Stomach (tissue), 19 donors: Measurements from ENCODE around the gene GJC3. TPM values are rescaled to one million over a fixed set of nuclear protein-coding genes. Genes with fewer than 3 reads are reported as not detected.

Source experiments
- DNase-seq, 2 donors: peaks; one replicate each; pipeline versions ENCODE4 v3.0.0 to v3.0.0-alpha.2; 2013 to 2019
- H3K27ac ChIP-seq, 5 donors: fragments of 200-600 bp in 4 of 5; sonication (generic) in 4 of 5; one replicate each; pipeline ENCODE4 v1.5.1; 2013 to 2019; ENCODE audit warnings: mild to moderate bottlenecking in 1 of 5, moderate library complexity in 1 of 5
- H3K27me3 ChIP-seq, 3 donors: fragments of 200-600 bp; sonication (generic); one replicate each; pipeline ENCODE4 v1.5.1; 2017 to 2019; ENCODE audit warnings: mixed run types in 1 of 3
- H3K36me3 ChIP-seq, 4 donors: fragments of 200-600 bp; sonication (generic); 1 replicate in 3 of 4; 2 replicates in 1 of 4; pipeline ENCODE4 v1.5.1; 2016 to 2019
- H3K4me1 ChIP-seq, 4 donors: fragments of 200-600 bp; sonication (generic); one replicate each; pipeline ENCODE4 v1.5.1; 2016 to 2019
- H3K4me3 ChIP-seq, 4 donors: fragments of 200-600 bp; sonication (generic) in 3 of 4; one replicate each; pipeline ENCODE4 v1.5.1; 2016 to 2019; ENCODE audit warnings: mild to moderate bottlenecking in 1 of 4
- H3K9me3 ChIP-seq, 4 donors: fragments of 200-600 bp; sonication (generic); one replicate each; pipeline ENCODE4 v1.5.1; 2016 to 2019
- EP300 ChIP-seq: sonication (generic); formaldehyde crosslinking; IDR thresholded peaks from one replicate; pipeline ENCODE4 v1.6.1; 2017; ENCODE audit warnings: antibody characterized with exemption
- POLR2A ChIP-seq, 4 donors: fragments of 450-650 bp; IDR thresholded peaks; one replicate each; pipeline ENCODE4 v1.6.1; 2016; ENCODE audit warnings: antibody characterized with exemption in 4 of 4, control low read depth in 2 of 4, mild to moderate bottlenecking in 1 of 4, moderate library complexity in 1 of 4
- POLR2AphosphoS5 ChIP-seq, 3 donors: sonication (generic); formaldehyde crosslinking; IDR thresholded peaks; one replicate each; pipeline ENCODE4 v1.6.1; 2016; ENCODE audit warnings: antibody characterized with exemption in 3 of 3
- WGBS, 5 donors: extraction: QIAGEN DNeasy Blood & Tissue Kit in 3 of 5; methylation state at CpG; one replicate each; pipeline versions ENCODE4 v1.1.5 to v1.1.7; 2013 to 2018; 5-methylcytosine and 5-hydroxymethylcytosine counted together
- intact Hi-C: fragments of 100-400 bp; cut with DNase I; formaldehyde crosslinking; loops from one replicate; pipeline ENCODE4 v1.15.1; 2023; ENCODE audit warnings: low total_unique reads
- long read RNA-seq, 10 donors: transcript quantifications; one replicate each; lab custom pipeline, GENCODE V29; 2026
- polyA plus RNA-seq, 3 donors: library from polyadenylated mRNA; stranded (reverse); fragments of 200-250 nt; gene quantifications; one replicate each; pipeline ENCODE4 v1.2.3, GENCODE V29; 2013
- total RNA-seq, 5 donors: library from RNA; depleted of rRNA; stranded (reverse); fragments of >200 nt; gene quantifications; one replicate each; pipeline versions ENCODE4 v1.1.0 to v1.2.3, GENCODE V29; 2014 to 2016
- TF ChIP-seq, protein P1 (sequence below), 7 experiments: fragments of 450-650 bp in 4 of 7; fragments of 200-600 bp in 3 of 7; sonication (generic) in 3 of 7; IDR thresholded peaks; one replicate each; pipeline ENCODE4 v1.5.1; 2016 to 2019; ENCODE audit warnings: antibody characterized with exemption in 7 of 7, control low read depth in 2 of 7, mild to moderate bottlenecking in 1 of 7
- donor health status: healthy with polysubstance abuse.
- donor health status: Bipolar disorder and iron deficiency.
- donor health status: healthy.

Gene GJC3
- total RNA-seq (not detected), polyA plus RNA-seq (under 1 TPM in 2 of 3 donors, not detected in 1; 0.15 to 0.75 TPM)
- long read RNA-seq, donor 1, result 0 reads
- long read RNA-seq, donor 2, partial matches to known transcripts, result 0 of 1 reads
- long read RNA-seq, donor 2, other reads (novel, unspliced or antisense), result 0 of 1 reads
- long read RNA-seq, donor 3, result 0 reads
- long read RNA-seq, donor 4, result 0 reads
- long read RNA-seq, donor 5, partial matches to known transcripts, result 0 of 1 reads
- long read RNA-seq, donor 5, other reads (novel, unspliced or antisense), result 0 of 1 reads
- long read RNA-seq, donor 6, partial matches to known transcripts, result 0 of 1 reads
- long read RNA-seq, donor 6, other reads (novel, unspliced or antisense), result 0 of 1 reads
- long read RNA-seq, donor 7, result 0 reads
- long read RNA-seq, donor 8, result 0 reads
- long read RNA-seq, donor 9, partial matches to known transcripts, result 0 of 1 reads
- long read RNA-seq, donor 9, other reads (novel, unspliced or antisense), result 0 of 1 reads
- long read RNA-seq, donor 10, result 0 reads

DNA sequence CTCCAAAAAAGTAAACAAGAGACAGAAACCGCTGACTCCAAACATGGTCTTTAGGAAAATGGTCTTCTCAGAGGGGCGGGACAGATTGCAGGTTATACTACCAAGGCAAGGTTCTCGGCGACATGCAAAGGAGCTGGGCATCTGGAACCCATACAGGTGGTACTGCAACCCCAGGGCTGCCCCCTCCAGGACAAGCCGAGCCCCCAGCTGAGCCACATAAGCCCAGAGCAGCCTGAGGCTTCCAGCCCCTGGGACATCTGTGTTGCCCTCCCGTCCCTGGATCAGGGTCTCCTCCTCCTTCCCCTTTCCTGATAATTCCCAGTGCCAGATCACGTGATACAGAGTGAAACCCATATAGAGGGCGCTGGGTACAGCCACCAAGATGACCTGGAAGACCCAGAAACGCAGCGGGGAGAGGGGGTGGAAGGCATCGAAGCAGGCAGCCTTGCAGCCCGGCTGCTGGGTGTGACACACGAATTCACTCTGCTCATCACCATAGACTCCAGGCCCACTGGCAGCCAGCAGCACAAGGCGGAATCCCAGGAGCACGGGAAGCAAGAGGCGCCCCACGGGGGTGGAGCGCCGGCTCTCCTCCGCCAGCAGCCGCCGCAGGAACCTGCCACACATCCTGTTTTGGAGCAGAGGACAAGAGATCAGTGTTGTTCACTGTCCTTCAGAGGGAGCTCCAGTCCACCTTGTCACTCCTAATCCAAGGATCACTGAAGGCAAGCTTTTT lies at the start of gene GJC3:
TSS of gene GJC3 (minus strand) at position 627 of the 736 bp plus-strand sequence. CDS start at position 627, 0 bp downstream.
- H3K27ac ChIP-seq, result no peak within 1 kb of the TSS
- TF ChIP-seq POLR2A (IDR thresholded peaks at IDR 0.05), result no peak
- peak in 1 of 3 donors; percentile 9 for TF ChIP-seq POLR2AphosphoS5 (IDR thresholded peaks at IDR 0.05)
- TF ChIP-seq, protein P1, sequence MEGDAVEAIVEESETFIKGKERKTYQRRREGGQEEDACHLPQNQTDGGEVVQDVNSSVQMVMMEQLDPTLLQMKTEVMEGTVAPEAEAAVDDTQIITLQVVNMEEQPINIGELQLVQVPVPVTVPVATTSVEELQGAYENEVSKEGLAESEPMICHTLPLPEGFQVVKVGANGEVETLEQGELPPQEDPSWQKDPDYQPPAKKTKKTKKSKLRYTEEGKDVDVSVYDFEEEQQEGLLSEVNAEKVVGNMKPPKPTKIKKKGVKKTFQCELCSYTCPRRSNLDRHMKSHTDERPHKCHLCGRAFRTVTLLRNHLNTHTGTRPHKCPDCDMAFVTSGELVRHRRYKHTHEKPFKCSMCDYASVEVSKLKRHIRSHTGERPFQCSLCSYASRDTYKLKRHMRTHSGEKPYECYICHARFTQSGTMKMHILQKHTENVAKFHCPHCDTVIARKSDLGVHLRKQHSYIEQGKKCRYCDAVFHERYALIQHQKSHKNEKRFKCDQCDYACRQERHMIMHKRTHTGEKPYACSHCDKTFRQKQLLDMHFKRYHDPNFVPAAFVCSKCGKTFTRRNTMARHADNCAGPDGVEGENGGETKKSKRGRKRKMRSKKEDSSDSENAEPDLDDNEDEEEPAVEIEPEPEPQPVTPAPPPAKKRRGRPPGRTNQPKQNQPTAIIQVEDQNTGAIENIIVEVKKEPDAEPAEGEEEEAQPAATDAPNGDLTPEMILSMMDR (IDR thresholded peaks at IDR 0.05), result peak in 1 of 7 experiments; percentile 18
- TF ChIP-seq EP300, result no peak
- peaks cover 0 to 35% (median 0%) of the 10 kb centered on the region in 3 donors for H3K27me3 ChIP-seq
- H3K4me1 ChIP-seq, result peaks cover 0 to 13% (median 6%) of the 10 kb centered on the region in 4 donors
- H3K36me3 ChIP-seq, result no peaks in the 10 kb centered on the region
- intact Hi-C loops, result no loop called here
- 15 to 22% (median 17%) methylated on average over 14 to 22 of the region's 22 CpGs for WGBS, 5 donors
- peak within 1 kb of the TSS; percentile 17 to 30 (median 24) for H3K4me3 ChIP-seq
- no peaks in the 10 kb centered on the region for H3K9me3 ChIP-seq
- peak; percentile 48 to 80 for DNase-seq

DNA sequence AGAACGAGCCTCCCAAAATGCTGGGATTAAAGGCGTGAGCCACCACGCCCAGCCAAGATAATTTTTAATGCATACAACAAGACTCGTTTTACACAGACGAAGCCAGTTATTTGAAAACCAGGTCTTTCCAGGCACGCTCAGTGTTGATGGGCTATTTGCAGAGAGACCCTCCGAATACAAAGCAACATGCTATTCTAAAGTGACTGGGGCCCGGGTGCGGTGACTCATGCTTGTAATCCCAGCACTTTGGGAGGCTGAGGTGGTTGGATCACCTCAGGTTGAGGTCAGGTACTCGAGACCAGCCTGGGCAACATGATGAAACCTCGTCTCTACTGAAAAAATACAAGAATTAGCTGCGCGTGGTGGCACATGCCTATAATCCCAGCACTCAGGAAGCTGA lies 47.2 kb upstream of the GJC3 start:
- TF ChIP-seq POLR2A (IDR thresholded peaks at IDR 0.05) (no peak), POLR2AphosphoS5 (IDR thresholded peaks at IDR 0.05) (no peak), EP300 (no peak)
- TF ChIP-seq, protein P1 (IDR thresholded peaks at IDR 0.05), result no peak
- intact Hi-C loops, result no loop called here
- H3K4me1 ChIP-seq, result peaks cover 0 to 10% (median 2%) of the 10 kb centered on the region in 4 donors
- H3K27ac ChIP-seq, result peak overlapping the region in 1 of 5 donors; percentile 74
- no peaks in the 10 kb centered on the region for H3K27me3 ChIP-seq
- WGBS, 5 donors, result 68 to 80% (median 75%) methylated on average over 13 of the region's 13 CpGs
- no peak overlapping the region for H3K4me3 ChIP-seq
- no peak for DNase-seq
- no peaks in the 10 kb centered on the region for H3K9me3 ChIP-seq
- no peaks in the 10 kb centered on the region for H3K36me3 ChIP-seq

DNA sequence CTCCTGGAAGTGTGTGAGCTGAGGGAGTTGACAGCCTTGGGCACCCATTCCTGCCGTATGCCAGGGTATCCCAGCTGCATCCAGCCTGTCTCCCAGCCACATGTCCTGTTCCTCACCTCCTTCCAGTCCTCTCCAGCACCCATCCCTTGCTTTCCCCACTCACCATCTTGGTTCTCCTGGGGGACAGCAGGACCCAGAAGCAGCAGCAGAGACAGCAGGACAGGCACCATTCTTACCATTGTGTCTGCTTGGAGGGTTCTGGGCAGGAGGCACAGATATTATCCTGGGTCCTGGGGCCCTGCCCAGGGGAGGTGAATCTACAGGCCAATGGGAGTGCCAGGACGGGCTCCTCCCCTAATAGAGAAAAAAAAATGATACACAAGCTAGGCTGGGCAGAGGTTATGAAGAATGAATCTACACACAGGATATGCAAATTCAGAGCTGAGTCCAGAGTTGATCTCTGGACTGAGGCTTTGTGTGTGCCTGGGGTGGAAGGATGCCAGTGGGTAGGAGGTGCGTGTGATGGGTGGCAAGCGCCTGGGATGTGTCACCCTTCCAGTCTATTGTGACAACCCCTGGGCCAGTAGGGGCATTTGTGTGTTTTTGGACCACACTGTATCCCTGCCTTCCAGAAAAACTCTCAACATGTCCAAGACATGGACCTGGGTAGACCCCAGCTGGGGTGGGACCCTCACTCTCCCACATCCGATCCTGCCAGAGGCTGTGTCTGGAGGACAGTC lies 46.5 kb upstream of the GJC3 start, which contains the start of gene AZGP1:
TSS of gene AZGP1 (minus strand) at position 250 of the 740 bp plus-strand sequence. CDS start at position 239, 11 bp downstream.
- H3K4me3 ChIP-seq, result peak within 1 kb of the TSS; percentile 2 to 35 (median 27)
- H3K27me3 ChIP-seq, result no peaks in the 10 kb centered on the region
- H3K27ac ChIP-seq, result peak within 1 kb of the TSS; percentile 20 to 86 (median 44)
- peaks cover 0 to 4% (median 0%) of the 10 kb centered on the region in 4 donors for H3K36me3 ChIP-seq
- peak; percentile 32 to 59 for DNase-seq
- WGBS, 5 donors, result 36 to 62% (median 41%) methylated on average over 5 of the region's 5 CpGs
- H3K9me3 ChIP-seq, result no peaks in the 10 kb centered on the region
- TF ChIP-seq POLR2AphosphoS5 (IDR thresholded peaks at IDR 0.05) (peak in 1 of 3 donors; percentile 18), POLR2A (IDR thresholded peaks at IDR 0.05) (peak in 1 of 4 donors; percentile 22)
- TF ChIP-seq, protein P1 (IDR thresholded peaks at IDR 0.05), result no peak
- intact Hi-C loops, result no loop called here
- peaks cover 0 to 10% (median 2%) of the 10 kb centered on the region in 4 donors for H3K4me1 ChIP-seq
